Upper lobe of right lung (tissue), 1 donor: ENCODE results near the gene CHID1. TPM values are rescaled to one million over a fixed set of nuclear protein-coding genes. Genes with fewer than 3 reads are reported as not detected.

Experiments
- ATAC-seq: fragments of 200-7000 bp; cut with Tn5 transposase; one replicate; pipeline ENCODE4 v1.9.1; 2020; ENCODE audit warnings: mild to moderate bottlenecking, moderate library complexity
- DNase-seq: peaks from one replicate; pipeline ENCODE4 v3.0.0-alpha.2; 2020
- H3K27ac ChIP-seq: fragments of 200-600 bp; one replicate; pipeline ENCODE4 v1.8.0; 2022
- H3K27me3 ChIP-seq: fragments of 200-600 bp; one replicate; pipeline ENCODE4 v1.8.0; 2022; ENCODE audit warnings: mild to moderate bottlenecking
- H3K36me3 ChIP-seq: fragments of 200-600 bp; one replicate; pipeline ENCODE4 v1.8.0; 2022
- H3K4me1 ChIP-seq: fragments of 200-600 bp; one replicate; pipeline ENCODE4 v1.8.0; 2022
- H3K4me3 ChIP-seq: fragments of 200-600 bp; one replicate; pipeline ENCODE4 v1.8.0; 2022; ENCODE audit warnings: mild to moderate bottlenecking
- H3K9me3 ChIP-seq: fragments of 200-600 bp; one replicate; pipeline ENCODE4 v1.8.0; 2022
- intact Hi-C: fragments of 100-400 bp; cut with DNase I; formaldehyde crosslinking; loops from one replicate; pipeline ENCODE4 v1.11.0; 2022
- total RNA-seq: library from RNA; stranded (reverse); fragmentation: NEBNext Ultra II Directional; extraction: Animal tissue kit (Norgen Biotek cat#: 25700); gene quantifications from one replicate; pipeline ENCODE4 v1.2.1, GENCODE V29; 2021
- TF ChIP-seq, protein P1 (sequence below): fragments of 200-600 bp; IDR thresholded peaks from one replicate; pipeline ENCODE4 v1.8.0; 2022; ENCODE audit warnings: antibody characterized with exemption
- donor health status: DM: no; HTN: yes; CAD: no; lungs with severe emphysema.

Gene CHID1
- total RNA-seq, 1 donor from 2014 or later, result 52.9 TPM

DNA sequence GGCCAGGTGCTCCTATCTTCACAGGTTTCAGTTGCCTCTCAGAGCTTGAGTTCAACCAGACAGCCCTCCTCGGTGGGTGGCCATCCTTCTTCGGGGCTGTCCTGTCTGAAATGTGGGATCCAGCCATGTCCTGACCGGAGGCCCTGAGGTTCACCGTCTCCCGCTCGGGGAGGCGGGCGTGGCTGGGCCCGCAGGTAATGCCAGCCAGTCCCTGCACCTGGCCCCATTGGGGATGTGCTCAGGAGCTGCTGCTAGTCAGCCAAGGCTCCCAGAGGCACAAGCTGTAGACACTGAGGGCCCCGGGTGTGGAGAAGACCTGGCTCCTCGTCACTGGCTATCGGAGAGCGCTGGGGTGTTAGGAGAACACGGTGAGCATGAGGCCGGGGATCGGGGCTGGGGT is 35.4 kb downstream of the CHID1 start:
- no peaks in the 10 kb centered on the region for H3K36me3 ChIP-seq
- no peak for ATAC-seq
- no peaks in the 10 kb centered on the region for H3K9me3 ChIP-seq
- intact Hi-C loops, result no loop called here
- no peak overlapping the region for H3K4me3 ChIP-seq
- no peaks in the 10 kb centered on the region for H3K27me3 ChIP-seq
- no peak overlapping the region for H3K27ac ChIP-seq
- TF ChIP-seq, protein P1, sequence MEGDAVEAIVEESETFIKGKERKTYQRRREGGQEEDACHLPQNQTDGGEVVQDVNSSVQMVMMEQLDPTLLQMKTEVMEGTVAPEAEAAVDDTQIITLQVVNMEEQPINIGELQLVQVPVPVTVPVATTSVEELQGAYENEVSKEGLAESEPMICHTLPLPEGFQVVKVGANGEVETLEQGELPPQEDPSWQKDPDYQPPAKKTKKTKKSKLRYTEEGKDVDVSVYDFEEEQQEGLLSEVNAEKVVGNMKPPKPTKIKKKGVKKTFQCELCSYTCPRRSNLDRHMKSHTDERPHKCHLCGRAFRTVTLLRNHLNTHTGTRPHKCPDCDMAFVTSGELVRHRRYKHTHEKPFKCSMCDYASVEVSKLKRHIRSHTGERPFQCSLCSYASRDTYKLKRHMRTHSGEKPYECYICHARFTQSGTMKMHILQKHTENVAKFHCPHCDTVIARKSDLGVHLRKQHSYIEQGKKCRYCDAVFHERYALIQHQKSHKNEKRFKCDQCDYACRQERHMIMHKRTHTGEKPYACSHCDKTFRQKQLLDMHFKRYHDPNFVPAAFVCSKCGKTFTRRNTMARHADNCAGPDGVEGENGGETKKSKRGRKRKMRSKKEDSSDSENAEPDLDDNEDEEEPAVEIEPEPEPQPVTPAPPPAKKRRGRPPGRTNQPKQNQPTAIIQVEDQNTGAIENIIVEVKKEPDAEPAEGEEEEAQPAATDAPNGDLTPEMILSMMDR, result no peak
- DNase-seq, result no peak
- H3K4me1 ChIP-seq, result no peaks in the 10 kb centered on the region

- Histone ChIP-seq H3K4me1 (no peaks in the 10 kb centered on the region), H3K36me3 (no peaks in the 10 kb centered on the region), H3K4me3 (no peak overlapping the region), H3K27me3 (no peaks in the 10 kb centered on the region), H3K27ac (no peak overlapping the region), H3K9me3 (no peaks in the 10 kb centered on the region)
- ATAC-seq, result no peak
- intact Hi-C loops, result no loop called here
- DNase-seq, result no peak
- TF ChIP-seq, protein P1, result no peak
Observed at GRCh38 chr11:873706-874105, 36.9 kb downstream of the CHID1 start.

DNA sequence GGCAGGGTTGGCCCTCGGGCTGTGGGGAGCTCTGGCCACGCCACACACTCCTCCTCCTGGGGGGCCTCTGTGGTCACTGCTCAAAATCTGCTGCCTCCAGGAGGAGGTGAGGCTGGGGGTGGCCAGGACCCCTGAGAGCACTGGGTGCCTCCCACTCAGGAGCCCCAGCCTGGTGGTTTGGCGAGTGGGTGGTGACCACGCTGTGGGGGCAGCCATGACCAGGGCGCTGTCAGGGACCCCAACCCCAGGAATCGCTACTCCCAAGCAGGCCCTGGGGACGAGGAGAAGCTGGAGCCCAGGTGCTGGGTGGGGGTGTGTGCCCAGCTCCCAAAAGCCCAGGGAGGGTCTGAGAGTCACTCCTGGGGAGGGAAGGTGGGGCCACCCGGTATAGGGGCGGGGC is 37.8 kb downstream of the CHID1 start:
- H3K27me3 ChIP-seq, result no peaks in the 10 kb centered on the region
- no peaks in the 10 kb centered on the region for H3K36me3 ChIP-seq
- DNase-seq (no peak), ATAC-seq (no peak)
- intact Hi-C loops, result no loop called here
- TF ChIP-seq, protein P1, result no peak
- H3K27ac ChIP-seq, result no peak overlapping the region
- no peaks in the 10 kb centered on the region for H3K4me1 ChIP-seq
- H3K4me3 ChIP-seq, result no peak overlapping the region
- H3K9me3 ChIP-seq, result no peaks in the 10 kb centered on the region

DNA sequence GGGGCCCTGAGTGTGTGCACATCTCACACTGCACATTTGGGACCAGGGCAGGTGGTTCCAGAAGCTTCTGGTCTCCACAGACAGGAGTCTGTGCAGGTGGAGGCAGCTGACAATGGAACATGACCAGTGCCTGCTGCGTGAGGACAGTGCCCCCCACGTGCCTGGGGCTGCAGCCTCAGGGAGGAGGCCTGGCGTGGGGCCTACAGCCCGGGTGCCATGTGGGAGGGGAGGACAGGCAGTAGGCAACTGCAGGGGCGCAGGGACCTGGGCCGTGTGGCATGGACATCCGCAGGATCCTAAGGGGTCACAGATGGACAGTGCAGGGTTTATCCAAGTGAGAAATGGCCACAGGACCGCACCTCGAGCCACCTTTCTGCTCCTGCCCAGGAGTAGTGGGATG is 39.1 kb downstream of the CHID1 start:
- intact Hi-C loops, result no loop called here
- no peak overlapping the region for H3K27ac ChIP-seq
- H3K9me3 ChIP-seq, result no peaks in the 10 kb centered on the region
- ATAC-seq (no peak), DNase-seq (no peak)
- no peaks in the 10 kb centered on the region for H3K4me1 ChIP-seq
- no peaks in the 10 kb centered on the region for H3K27me3 ChIP-seq
- no peak overlapping the region for H3K4me3 ChIP-seq
- TF ChIP-seq, protein P1, result no peak
- H3K36me3 ChIP-seq, result peaks cover 7% of the 10 kb centered on the region

DNA sequence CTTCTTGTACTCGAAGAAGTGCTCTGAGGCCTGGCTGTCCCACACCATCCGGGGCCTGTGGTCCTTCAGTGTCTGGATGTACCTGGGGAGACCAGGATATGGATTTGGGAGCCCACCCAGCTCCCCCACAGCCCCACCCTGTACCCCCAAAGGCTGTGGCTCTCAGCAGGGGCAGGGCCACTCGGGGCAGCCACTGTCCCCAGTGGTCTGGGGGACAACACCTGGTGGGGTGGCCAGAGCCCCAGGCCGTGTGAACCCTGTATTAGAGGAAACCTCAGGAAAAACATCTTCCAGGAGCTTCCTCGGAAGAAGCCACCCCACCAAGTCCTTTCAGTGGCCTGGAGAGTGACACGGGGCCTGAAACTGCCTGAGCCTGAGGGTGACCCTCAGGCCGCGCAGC is 40.2 kb downstream of the CHID1 start:
- Histone ChIP-seq H3K4me3 (no peak overlapping the region), H3K9me3 (no peaks in the 10 kb centered on the region), H3K27ac (no peak overlapping the region), H3K27me3 (no peaks in the 10 kb centered on the region), H3K36me3 (peaks cover 18% of the 10 kb centered on the region), H3K4me1 (no peaks in the 10 kb centered on the region)
- TF ChIP-seq, protein P1, result no peak
- ATAC-seq (no peak), DNase-seq (no peak)
- intact Hi-C loops, result no loop called here

- H3K27me3 ChIP-seq, result no peaks in the 10 kb centered on the region
- no peak overlapping the region for H3K4me3 ChIP-seq
- H3K36me3 ChIP-seq, result peaks cover 21% of the 10 kb centered on the region
- TF ChIP-seq, protein P1, result no peak
- DNase-seq (no peak), ATAC-seq (peak; percentile 1)
- H3K27ac ChIP-seq, result no peak overlapping the region
- no peaks in the 10 kb centered on the region for H3K9me3 ChIP-seq
- intact Hi-C loops, result no loop called here
- H3K4me1 ChIP-seq, result no peaks in the 10 kb centered on the region
Observed at GRCh38 chr11:870127-870413, 40.5 kb downstream of the CHID1 start.
